Activated CD4-positive, alpha-beta T cell treated with anti-CD3 and anti-CD28 coated beads, Interleukin-2, amount 50 U/mL, for 48 hours (primary cell): Measurements from ENCODE around the gene FHOD3.

Source experiments
- DNase-seq, 2 experiments: peaks; one replicate each; pipeline ENCODE4 v3.0.0-alpha.2; 2020

Gene FHOD3

DNA sequence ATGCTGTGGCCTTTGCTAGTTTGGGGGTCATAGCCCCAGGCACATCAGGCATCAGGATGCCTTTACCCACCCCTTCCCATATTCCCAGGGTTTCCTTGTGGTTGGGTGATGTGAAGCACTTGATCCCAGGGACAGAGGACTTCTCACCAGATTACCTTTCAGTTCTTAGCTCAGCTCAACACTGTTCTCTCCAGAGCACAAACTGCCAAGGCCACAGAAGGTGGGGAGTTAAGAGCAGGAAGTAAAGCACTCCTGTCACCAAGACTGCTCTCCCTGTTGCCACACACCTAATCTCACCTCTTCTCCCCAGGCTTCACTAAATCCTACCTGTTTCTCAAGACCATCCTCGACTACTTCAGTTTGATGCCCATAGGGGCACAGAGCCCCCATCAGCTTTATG, 25.9 kb downstream of the FHOD3 start:
- DNase-seq, result no peak

DNA sequence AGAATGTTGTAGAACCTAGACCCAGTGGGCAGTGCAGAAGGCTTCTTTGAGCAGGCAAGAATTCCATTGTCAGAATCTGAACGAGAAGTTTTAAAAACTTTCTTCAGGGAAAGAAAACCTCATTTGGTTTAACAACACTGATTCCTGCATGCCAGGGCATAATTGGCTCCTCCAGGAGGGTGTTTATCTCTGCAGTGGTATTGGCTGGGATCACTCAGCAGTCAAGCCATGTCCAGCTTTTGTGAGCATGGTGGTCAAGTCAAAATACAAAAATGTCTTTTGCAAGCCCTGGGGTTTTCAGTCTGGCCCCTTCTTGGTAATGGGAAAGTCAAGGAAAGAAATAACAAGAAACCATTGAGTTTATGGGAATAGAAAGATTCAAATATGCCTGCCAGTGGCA, 28.3 kb downstream of the FHOD3 start:
- no peak for DNase-seq

DNA sequence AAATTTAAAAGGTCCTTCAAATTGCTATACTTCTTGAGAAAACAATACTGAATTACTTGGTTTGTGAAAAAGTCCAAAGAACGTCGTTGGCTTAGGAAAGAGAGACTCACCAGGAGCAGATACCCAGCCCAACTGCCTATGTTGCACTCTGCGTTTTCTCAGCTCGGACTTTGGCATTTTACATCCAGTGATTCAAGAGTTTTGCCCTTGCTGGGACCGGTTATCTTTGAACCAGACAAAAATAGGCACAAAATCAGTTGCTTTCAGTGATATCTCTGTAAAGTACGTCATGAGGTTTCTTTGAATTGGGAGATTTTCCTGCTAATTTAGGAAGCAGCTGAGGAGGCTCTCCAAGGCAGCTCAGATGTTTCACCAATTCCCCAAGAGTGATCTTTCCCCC, 29.3 kb downstream of the FHOD3 start:
- DNase-seq, result no peak

DNA sequence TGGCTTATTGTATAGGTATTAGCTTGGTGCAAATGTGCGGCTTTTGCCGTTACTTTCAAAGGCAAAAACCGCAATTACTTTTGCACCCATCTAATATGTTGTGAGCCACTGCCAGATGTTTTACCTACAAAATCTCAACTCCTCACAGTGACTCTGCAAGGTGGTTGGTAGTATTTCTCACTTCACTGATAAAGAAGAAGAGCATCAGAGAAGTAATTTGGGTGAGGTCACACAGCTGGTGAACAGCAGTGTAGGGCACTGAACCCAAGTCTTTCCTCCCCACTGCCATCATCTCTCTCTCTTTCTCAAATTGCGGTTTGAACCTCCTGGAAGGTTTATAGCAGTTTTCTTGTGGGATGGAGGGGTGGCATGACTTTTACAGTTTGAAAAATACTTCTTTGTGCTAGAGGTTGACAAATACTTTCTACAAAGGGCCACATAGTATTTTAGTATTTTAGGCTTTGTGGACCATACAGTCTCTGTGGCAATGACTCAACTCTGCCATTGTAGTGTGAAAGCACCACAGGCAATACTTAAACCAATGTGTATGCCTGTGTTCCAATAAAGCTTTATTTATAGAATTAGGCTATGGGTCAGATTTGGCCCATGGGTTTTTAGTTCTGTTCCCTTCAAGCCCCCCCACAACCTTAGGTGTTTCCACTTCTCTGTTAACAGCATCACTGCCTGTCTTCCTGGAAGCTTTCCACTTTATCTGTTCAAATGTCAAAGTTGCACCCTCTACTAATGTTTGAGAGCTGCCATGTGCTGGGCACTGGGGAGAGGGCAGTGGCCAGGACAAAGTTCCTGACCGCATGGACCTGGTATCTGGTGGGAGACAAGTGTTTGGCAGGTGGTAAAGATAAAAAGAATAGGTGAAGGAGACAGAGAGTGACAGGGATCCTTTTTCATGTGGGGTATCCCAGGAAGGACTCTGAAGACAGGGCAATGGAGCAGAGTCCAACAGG, 30.1 kb downstream of the FHOD3 start:
- no peak for DNase-seq

DNA sequence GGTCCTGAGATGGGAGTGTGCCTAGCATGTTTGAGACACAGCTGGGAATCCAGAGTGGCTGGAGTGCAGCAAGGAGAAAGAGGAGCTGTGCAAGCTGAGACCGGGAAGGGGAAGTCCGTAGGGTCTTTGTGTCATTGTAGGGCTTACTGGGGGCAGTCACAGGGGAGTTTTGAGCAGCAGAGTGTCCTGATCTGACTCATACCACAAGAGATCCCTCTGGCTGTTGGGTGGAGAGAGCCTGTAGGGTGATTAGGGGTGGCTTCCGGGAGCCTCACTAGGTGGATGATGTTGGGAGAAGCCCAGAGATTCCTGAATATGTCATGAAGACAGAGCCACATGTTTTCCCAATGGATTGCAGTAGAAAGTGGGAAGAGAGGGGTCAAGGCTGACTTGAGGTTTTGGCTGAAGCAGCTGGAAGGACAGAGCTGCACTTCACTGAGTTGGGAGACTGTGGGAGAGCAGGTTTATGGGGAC, 30.9 kb downstream of the FHOD3 start:
- no peak for DNase-seq

DNA sequence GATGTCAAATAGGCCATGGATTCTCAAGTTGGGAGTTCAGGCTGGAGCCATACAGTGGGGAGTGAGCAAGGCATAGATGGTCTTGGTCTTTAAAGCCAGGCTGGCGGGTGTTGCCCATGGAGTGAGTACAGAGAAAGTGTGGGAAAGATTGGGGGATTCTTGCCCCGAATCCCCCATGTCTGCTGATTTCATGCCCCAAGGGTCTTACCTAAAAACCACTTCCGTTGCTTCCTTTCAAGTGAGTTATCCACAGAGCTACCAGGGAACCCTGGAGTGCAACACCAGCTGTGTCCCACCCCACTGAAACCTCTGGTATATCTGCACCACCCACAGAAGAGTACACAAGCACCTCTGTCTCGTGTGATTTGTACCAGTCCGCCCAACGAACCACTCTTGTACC, 31.4 kb downstream of the FHOD3 start:
- DNase-seq, result no peak

DNA sequence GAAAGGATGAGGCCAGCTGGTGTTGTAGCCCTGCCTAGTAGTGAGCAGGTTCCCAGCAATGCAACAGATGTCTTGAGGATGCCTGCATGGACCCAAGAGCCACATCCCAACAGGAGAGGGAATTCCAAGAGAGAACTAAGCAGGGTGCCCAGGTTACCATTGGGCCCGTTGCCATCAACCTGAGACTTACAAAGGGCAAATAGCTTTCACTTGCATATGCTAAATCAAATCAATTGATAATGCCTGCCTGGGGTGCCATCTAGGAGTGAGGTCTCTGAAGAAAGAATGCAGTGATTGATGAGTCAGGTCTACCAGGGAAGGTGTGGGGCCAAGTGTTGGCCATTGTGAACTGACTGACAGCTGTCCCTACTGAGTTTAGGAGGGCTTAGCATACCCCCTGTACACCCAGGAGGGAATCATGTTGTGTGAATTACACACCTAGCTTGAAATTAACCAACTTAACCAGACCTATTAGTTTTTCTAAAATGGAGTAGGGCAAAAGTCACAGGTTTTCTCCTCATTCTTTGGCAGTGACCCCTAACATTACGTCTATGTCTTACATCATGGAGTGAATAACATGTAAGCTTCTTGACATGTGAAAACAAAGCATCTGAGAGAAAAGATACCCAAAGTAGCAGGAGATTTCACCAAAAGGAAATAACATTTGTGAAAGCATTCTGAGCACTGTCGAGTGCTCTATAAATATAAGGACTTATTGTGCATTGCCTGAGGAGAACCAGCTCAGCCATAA, 32.3 kb downstream of the FHOD3 start:
- no peak for DNase-seq

DNA sequence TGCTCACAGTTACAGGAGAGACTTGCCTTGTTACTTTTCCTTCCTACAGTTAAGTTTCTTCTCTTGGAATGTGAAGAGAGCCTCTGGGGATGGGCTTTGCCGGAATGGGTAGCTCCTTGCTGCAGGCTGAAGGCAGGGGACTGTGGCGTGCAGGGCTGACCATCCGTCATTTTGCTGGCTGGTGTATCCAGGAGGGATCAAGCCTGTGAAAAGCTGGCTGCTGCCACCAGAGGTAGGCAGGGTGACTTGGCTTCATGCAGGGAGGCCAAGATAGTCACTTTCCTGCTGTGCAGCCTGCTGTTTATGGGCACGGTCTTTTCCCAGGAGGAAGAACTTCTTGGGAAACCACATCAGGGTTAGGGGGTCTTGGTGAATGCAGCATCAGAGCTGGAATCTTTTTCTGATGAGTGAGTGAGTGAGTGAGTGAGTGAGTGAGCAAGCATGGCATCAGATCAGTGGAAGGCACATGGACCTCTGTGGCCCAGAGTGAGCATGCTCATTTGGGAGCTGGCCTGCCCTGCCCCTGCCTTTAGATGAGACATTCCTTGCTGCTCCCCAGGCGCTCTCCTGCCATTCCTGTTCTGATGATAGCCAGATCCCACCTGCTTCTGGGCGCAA, 33.0 kb downstream of the FHOD3 start:
- DNase-seq, result no peak

DNA sequence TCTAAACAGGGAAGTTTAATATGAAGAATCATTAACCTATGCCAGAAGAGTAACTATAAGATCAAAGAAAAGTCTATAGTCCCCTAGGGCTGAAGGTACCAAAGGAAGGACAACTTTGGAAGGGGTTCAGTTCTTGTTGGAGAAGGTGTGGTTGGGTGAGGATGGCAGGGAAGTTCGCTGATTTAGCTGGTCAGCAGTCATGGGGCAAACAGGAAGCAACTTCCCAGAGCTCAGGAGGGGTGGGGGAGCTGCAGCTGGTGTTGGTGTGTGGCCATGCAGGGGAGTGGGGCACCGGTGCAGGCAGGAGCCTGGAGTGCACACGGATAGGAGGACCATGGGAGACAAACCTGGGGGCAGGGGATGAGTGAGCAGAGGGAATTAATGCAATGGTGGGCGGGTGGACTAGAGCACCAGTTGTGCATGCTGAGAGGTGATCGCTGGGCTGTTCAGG, 34.0 kb downstream of the FHOD3 start:
- DNase-seq, result no peak

DNA sequence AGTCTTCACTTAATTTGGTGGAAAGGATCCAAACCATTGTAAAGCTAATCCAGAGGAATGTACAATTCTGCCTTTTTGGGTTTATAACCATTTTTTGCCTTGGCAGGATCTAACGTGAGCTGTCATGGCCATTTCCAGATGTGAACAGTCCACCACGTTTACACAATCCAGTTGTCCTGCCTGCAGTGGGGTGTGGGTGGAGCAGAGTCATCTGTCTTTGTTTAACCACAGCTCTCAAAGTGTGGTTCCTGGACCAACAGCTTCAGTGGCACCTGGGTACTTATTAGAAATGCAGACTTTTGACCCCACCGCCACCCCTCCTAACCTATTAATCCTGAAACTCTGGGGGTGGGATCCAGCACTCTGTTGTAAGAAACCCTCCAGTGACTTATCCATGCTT, 35.9 kb downstream of the FHOD3 start:
- DNase-seq, result no peak

DNA sequence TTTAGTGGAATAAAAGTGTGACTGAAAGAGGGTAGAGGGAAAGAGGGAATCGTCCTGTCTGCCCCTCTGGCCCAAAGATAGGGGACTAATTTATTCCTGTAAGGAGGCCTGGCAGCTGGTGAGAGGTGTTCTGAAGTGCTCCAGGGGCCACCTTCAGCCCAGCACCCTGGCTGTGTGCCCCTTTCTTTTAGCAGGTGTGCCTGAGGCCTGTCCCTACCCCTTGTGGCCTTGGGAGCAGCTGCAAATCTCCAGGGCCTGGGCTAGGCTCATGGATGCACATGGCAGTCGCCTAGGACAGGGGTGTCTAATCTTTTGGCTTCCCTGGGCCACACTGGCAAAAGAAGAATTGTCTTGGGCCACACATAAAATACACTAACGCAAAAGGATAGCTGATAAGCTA, 37.3 kb downstream of the FHOD3 start:
- DNase-seq, result no peak

DNA sequence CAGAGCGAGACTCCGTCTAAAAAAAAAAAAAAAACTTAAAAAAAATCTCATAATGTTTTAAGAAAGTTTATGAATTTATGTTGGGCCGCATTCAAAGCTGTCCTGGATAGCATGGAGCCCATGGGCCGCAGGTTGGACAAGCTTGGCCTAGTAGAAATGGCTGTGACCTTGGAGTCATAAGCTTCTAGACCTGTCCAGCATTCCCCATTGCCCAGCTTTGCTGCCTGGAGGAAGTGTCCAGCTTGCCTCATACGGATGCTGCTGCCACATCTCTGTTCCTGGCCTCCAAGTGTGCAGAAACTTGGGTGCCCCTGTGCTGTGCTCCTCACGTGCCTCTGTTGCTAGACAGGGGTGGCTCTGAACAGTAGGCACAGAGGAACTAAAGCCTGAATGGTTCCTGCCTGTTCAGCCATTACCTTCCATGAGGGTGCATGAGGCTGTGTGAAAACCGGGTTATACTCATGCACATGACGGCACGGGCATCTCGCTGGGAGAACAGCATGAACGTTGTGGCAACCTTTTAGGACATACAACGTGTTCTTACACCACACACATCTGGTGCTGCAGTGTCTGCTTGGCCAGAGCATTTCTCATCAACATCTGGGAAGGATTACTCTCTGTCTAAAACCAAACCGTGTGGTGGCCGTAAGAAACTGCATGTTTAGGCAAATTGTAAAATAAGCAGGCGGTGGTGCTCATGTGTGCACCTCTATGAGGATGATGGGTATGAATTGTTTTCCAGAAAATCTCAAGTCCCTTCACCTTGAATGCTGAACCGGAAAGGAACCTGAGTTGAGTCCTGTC, 38.2 kb downstream of the FHOD3 start:
- no peak for DNase-seq

DNA sequence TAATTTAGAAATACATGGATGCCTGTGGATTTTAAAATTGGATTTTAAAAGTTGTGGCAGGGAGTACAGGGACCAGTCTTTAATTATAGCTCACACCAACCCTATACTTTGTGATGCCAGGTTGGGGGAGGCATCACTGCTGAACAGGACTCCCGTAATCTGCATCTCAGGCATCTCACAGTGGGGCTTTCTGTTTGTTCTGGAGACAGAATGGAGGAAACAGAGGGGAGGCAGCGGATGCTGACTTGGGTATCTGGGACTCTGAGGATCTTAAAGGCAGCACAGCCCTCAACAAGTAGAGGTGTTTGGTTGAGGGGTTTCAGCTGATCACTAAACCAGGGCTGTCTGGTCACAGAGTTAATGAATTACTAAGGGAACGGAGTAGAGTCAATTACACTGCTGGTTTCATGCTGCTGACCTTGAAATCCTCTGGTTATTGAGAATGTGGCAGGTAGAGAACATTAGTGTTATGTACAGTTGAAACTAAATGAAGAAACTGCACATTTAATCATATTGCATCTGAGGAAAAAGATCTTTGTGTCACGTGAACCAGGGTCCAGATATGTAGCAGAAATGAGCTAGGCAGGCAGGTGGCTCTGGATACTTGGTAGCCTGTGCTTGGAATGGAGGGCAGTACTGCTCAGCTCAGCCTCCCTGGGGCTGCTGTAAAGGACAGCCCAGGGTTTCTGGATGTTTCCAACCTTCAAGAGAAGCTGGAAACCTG, 40.3 kb downstream of the FHOD3 start:
- no peak for DNase-seq

DNA sequence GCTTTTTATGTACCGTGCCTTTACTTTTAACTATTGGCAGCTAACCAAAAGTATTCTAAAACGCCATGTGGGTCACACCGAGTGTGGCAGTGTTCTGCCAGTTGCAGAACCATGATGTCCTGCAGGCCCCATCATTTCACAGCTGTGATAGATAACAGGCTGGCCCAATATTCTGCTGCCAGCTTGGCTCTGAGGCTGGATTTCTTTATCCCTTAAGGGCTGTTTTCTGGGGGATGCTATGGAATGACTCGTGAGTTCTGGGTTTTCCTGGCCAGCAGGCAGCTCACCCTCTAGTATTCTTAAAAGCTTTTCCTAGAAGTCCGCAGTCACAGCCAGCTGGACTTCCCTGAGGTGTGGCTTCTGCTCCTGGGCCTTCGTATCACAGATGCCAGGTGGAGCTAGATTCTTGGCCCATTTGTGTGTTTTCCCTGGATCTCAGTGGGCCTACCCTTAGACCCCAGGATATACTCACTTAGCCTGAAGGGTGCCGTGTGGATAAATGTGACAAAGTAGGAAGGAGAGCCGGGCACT, 41.0 kb downstream of the FHOD3 start:
- no peak for DNase-seq

DNA sequence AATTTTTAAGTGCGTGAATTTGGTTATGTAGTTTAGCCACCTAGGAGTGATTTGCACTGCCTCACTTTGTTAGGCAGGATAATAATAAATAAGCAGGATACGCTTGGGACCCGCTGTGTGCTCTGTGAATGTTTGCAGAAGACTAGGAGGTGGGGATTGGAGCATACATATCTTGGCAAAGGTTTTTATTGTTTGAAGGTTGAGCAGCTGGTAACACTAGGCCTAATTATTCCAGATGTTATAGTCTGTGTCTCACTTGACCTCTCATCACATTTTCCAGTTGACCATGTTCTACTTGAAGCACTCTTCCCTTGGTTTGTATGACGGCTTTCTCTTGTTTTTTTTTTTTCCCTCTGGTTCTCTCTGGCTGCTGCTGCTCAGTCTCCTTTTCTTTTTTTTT, 42.7 kb downstream of the FHOD3 start:
- no peak for DNase-seq

DNA sequence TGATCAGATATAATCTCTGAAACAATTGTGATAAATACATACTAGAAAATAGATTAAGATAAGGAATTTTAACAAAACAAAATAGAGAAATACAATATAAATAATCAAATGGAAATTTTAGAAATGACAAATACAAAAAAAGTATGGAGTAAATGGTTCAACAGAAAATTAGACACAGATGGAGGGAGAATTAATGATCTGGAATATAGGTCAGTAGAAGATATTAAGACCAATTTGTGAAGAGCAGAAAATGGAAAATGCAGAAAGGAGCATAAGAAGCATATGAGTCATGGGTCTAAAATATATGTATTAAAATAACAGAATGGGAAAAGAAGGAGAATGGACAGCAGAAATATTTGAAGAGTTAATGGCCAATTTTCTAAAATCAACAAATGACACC, 44.4 kb downstream of the FHOD3 start:
- DNase-seq, result no peak

DNA sequence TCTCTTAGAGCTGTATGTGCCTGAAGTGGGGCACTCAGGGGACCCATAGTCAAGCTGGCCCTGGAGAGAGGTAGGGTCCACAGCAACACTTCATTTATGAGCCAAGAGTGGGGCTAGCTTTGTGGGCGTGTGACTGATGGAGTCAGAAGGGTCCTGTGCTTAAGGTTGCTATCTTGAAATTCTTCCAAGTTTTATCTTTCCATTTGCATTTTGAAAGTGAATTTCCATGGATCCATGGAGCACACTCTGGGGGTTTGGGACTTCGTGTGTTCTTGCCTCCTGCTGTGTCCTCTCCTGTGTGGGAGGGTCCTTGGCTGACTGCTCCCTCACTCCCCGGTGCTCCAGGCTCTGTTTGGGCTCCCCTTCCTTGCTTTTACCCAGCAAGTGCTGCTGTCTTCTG, 50.8 kb downstream of the FHOD3 start:
- DNase-seq, result no peak

DNA sequence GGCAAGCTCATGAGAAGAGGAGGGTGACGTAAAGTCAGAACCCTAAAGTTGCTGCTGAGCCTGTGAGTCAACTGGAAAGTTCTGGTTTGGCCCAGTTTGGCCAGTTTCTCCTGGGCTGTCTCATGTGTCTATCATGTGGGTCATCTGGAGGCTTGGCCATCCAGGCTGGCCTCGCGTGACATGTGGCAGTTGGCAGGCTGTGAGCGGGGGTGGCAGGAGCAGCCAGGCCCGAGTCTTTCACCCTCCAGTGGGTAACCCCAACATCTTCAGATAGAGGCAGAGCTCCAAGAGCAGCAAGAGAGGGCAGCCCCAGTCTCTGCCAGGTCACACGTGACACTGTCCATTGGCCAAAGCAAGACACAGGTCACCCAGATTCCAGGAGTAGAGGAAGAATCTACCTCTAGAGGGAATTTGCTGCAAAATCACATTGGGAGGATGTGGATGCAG, 51.5 kb downstream of the FHOD3 start:
- DNase-seq, result no peak

DNA sequence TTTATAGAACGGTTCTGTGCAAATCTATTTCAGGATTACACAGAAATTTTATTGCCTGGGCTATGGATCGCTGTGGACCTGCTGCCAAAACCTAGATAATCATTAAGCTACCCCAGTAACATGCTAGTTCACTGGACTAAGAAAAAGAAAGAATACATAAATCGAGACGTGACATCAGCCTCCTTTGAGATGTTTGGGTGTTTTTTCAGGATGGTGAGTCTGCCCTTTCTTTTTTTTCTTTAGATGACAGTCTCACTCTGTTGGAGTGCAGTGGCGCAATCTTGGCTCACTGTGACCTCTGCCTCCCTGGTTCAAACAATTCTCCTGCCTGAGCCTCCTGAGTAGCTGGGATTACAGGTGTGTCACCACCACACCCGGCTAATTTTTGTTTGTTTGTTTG, 52.0 kb downstream of the FHOD3 start:
- no peak for DNase-seq

DNA sequence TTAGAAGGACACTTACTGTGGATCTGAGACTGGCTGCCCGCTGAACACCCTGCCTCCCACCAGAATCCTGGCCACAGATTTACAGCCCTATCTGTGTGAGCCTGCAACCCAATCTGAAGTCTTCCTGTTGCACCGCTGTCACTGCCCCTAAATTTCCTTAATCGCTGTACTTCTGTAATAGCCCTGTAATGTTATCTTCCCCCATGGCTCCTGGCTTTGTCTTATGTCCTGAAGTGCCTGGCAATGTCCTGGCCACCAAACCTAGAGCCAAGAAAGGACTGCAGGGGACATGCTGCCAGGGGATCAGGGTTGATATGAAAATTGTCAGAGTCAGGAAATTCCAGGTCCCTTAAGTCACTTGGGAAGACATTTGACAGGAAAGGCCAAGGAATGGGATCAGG, 52.7 kb downstream of the FHOD3 start:
- DNase-seq, result no peak

DNA sequence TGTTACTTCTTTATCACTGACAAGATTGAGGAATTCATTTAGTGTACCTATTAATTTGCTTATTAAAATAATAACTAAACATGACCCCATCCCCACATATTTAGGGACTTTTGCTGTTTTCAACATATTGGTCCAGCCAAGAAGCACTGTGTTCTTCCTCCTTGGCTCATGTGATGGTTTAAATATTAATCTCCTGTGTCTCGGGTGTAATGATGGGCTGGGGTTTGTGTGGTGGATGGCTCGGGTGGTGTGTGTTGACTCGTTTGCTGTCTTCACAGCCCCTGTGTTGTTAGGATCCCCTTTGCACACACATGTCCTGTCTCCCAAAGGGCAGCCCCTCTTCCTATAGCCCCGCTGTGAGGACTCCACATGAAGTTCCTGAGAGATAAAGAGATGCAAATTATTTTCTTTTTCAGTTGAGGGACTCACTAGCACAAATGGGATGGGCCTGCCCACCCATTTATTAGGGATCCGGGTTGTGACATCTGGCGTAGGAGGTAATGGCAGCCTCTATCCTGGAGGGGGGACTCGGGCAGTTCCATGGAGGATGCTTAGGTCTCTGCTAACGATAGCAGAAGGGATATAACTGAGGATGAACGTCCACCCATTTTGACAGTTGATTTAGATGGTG, 53.4 kb downstream of the FHOD3 start:
- DNase-seq, result no peak
